A673 (cell line): ENCODE measurements around the gene APBB2.

ENCODE experiments used
- CTCF ChIP-seq: fragments of 300-800, 200-600 bp; sonication (generic); conservative IDR thresholded peaks from 2 replicates; pipeline ENCODE4 v1.5.1; 2017; ENCODE audit warnings: low read depth, mild to moderate bottlenecking, antibody characterized with exemption, low read length, moderate library complexity, mixed read lengths
- EZH2 ChIP-seq: fragments of 200-600 bp; sonication (generic); IDR thresholded peaks from 2 replicates; pipeline ENCODE4 v1.6.1; 2017; ENCODE audit warnings: borderline replicate concordance, low read depth, mild to moderate bottlenecking, mixed read lengths, antibody characterized with exemption, low read length; ENCODE audit not compliant: poor library complexity, severe bottlenecking

GRCh38 chr4:40995850-40996249, 218.5 kb downstream of the APBB2 start:
- TF ChIP-seq CTCF, result no peak
- no peak for TF ChIP-seq EZH2
